HG02623 (cell line): Measurements from ENCODE around the gene SLC25A48.

ENCODE experiments used
- ATAC-seq: cut with Tn5 transposase; IDR thresholded peaks from one replicate; pipeline ENCODE4 v1.9.1; 2021; ENCODE audit warnings: moderate library complexity; ENCODE audit not compliant: unreplicated experiment

The SLC25A48 gene

GRCh38 chr5:135916638-135917263, 82.3 kb downstream of the SLC25A48 start:
- no peak for ATAC-seq

- no peak for ATAC-seq
Measured at GRCh38 chr5:135920199-135920598, 85.7 kb downstream of the SLC25A48 start.

- ATAC-seq: no peak
Measured at GRCh38 chr5:135921388-135921787, 86.9 kb downstream of the SLC25A48 start.

- ATAC-seq: no peak
Measured at GRCh38 chr5:135930029-135930948, 95.8 kb downstream of the SLC25A48 start.

- no peak for ATAC-seq
Measured at GRCh38 chr5:135930949-135931295, 96.5 kb downstream of the SLC25A48 start.

GRCh38 chr5:135934939-135935338, 100.5 kb downstream of the SLC25A48 start:
- ATAC-seq: no peak

GRCh38 chr5:135937245-135937911, 102.9 kb downstream of the SLC25A48 start:
- ATAC-seq: no peak
